MM.1S (cell line): ENCODE results near the gene HERC2.

Source experiments
- EZH2phosphoT487 ChIP-seq: fragments of 300-600 bp; sonication (generic); IDR thresholded peaks from 2 replicates; pipeline ENCODE4 v1.6.1; 2018; ENCODE audit warnings: antibody characterized with exemption, low read length
- TF ChIP-seq, protein P1 (sequence below): fragments of 300-600 bp; sonication (generic); IDR thresholded peaks from 2 replicates; pipeline ENCODE4 v1.5.1; 2016; ENCODE audit warnings: antibody characterized with exemption, low read length, mixed read lengths

- TF ChIP-seq, protein P1, sequence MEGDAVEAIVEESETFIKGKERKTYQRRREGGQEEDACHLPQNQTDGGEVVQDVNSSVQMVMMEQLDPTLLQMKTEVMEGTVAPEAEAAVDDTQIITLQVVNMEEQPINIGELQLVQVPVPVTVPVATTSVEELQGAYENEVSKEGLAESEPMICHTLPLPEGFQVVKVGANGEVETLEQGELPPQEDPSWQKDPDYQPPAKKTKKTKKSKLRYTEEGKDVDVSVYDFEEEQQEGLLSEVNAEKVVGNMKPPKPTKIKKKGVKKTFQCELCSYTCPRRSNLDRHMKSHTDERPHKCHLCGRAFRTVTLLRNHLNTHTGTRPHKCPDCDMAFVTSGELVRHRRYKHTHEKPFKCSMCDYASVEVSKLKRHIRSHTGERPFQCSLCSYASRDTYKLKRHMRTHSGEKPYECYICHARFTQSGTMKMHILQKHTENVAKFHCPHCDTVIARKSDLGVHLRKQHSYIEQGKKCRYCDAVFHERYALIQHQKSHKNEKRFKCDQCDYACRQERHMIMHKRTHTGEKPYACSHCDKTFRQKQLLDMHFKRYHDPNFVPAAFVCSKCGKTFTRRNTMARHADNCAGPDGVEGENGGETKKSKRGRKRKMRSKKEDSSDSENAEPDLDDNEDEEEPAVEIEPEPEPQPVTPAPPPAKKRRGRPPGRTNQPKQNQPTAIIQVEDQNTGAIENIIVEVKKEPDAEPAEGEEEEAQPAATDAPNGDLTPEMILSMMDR = no peak
- TF ChIP-seq EZH2phosphoT487 = no peak
These were observed 222.3 kb downstream of the HERC2 start for GRCh38 chr15:28099555-28100140.
